Large intestine (tissue), 3 donors: ENCODE measurements around the gene RPL7A. TPM values are rescaled to one million over a fixed set of nuclear protein-coding genes. Genes with fewer than 3 reads are reported as not detected.

Experiments
- DNase-seq, 2 donors: peaks; one replicate each; pipeline versions ENCODE4 v3.0.0 to v3.0.0-alpha.2; 2013
- H3K27ac ChIP-seq: one replicate; pipeline ENCODE4 v1.5.1; 2013; ENCODE audit warnings: low read length
- H3K27me3 ChIP-seq: 2 replicates; pipeline ENCODE4 v1.6.1; 2013; ENCODE audit warnings: low read length; ENCODE audit not compliant: control insufficient read depth, insufficient read depth
- H3K36me3 ChIP-seq: 2 replicates; pipeline ENCODE4 v1.6.1; 2013; ENCODE audit warnings: low read length; ENCODE audit not compliant: control insufficient read depth, insufficient read depth
- H3K4me1 ChIP-seq: one replicate; pipeline ENCODE4 v1.6.1; 2013; ENCODE audit warnings: low read length; ENCODE audit not compliant: control insufficient read depth, insufficient read depth
- H3K4me3 ChIP-seq: one replicate; pipeline ENCODE4 v1.5.1; 2013; ENCODE audit warnings: low read length
- H3K9me3 ChIP-seq: one replicate; pipeline ENCODE4 v1.6.1; 2013; ENCODE audit warnings: mild to moderate bottlenecking, low read depth, low read length, moderate library complexity; ENCODE audit not compliant: control insufficient read depth
- WGBS: methylation state at CpG from one replicate; pipeline ENCODE4 v1.1.5; 2013; ENCODE audit warnings: low lambda C conversion rate; ENCODE audit not compliant: insufficient coverage; 5-methylcytosine and 5-hydroxymethylcytosine counted together
- polyA plus RNA-seq: library from polyadenylated mRNA; unstranded; fragments of 120-200 nt; gene quantifications from one replicate; pipeline ENCODE4 v1.2.1, GENCODE V29; 2013

RPL7A gene
- polyA plus RNA-seq, 1 donor, result 2,688 TPM

DNA sequence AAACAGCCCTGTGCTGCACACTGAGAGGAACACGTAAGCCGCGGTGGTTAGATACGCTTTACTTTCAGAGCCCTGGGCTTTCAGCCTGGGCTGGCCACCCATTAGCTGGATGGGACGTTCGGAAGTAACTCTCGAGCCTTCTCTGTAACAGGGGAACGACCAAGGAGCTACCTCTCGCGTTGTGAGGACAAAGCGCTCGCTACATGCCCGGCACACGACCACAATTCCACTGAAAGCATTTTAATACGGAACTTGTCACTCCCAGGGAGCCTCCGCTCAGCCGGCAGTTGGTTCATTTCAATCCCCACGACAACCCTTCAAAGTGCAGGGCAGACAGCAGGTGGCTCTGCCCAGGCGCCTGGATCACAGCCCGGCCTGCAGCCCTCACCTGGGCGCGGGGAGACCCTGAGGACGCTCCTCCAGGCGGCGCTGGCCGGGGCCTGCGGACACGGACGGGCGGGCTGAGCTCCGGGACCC is 7.9 kb downstream of the RPL7A start:
- H3K27me3 ChIP-seq, result no peaks in the 10 kb centered on the region
- H3K4me3 ChIP-seq, result peak overlapping the region; percentile 67
- H3K4me1 ChIP-seq, result peaks cover 44% of the 10 kb centered on the region
- peaks cover 40% of the 10 kb centered on the region for H3K36me3 ChIP-seq
- H3K9me3 ChIP-seq, result no peaks in the 10 kb centered on the region
- no peak for DNase-seq
- no CpG with 5 or more reads among the region's 31 CpGs for WGBS
- no peak overlapping the region for H3K27ac ChIP-seq

GRCh38 chr9:133356391-133357091 is 8.5 kb downstream of the RPL7A start, which contains the start of the genes SURF1 and SURF2:
Gene SURF1, minus strand, starts transcription at chr9:133356487. Its CDS starts 34 bp downstream, at chr9:133356453.
Gene SURF2, plus strand, starts transcription at chr9:133356550. Its CDS starts 43 bp downstream, at chr9:133356593.
- peak within 1 kb of the TSS; percentile 73 for H3K4me3 ChIP-seq
- peaks cover 40% of the 10 kb centered on the region for H3K36me3 ChIP-seq
- H3K9me3 ChIP-seq, result no peaks in the 10 kb centered on the region
- WGBS, result no CpG with 5 or more reads among the region's 78 CpGs
- H3K27me3 ChIP-seq, result no peaks in the 10 kb centered on the region
- H3K27ac ChIP-seq, result no peak within 1 kb of the TSS
- H3K4me1 ChIP-seq, result peaks cover 48% of the 10 kb centered on the region
- DNase-seq, result peak; percentile 72 to 87

DNA sequence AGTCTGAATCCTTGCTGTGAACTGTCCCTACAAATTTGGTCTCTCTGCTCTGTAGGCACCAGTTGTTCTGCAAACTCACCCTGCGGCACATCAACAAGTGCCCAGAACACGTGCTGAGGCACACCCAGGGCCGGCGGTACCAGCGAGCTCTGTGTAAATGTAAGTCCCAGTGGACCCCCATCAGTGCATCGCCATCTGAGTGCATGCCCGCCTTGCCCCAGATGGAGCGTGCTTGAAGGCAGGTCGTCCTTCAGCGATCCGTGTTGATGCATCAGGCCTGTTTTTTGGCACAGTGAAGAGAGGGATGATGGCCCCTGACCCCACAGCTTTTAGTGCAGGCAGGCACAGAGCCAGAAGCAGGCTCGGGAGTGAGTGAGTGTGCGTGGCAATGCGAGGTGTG is 9.6 kb downstream of the RPL7A start:
- DNase-seq, result no peak
- no CpG with 5 or more reads among the region's 14 CpGs for WGBS
- Histone ChIP-seq H3K27ac (no peak overlapping the region), H3K4me3 (no peak overlapping the region), H3K27me3 (no peaks in the 10 kb centered on the region), H3K36me3 (peaks cover 40% of the 10 kb centered on the region), H3K9me3 (no peaks in the 10 kb centered on the region), H3K4me1 (peaks cover 48% of the 10 kb centered on the region)

GRCh38 chr9:133359399-133360175 is 11.6 kb downstream of the RPL7A start:
- no CpG with 5 or more reads among the region's 20 CpGs for WGBS
- H3K9me3 ChIP-seq, result no peaks in the 10 kb centered on the region
- peaks cover 49% of the 10 kb centered on the region for H3K36me3 ChIP-seq
- H3K27me3 ChIP-seq, result no peaks in the 10 kb centered on the region
- no peak overlapping the region for H3K4me3 ChIP-seq
- peaks cover 48% of the 10 kb centered on the region for H3K4me1 ChIP-seq
- peak in 1 of 2 donors; percentile 35 for DNase-seq
- no peak overlapping the region for H3K27ac ChIP-seq

GRCh38 chr9:133360400-133361393 is 12.7 kb downstream of the RPL7A start:
- H3K4me3 ChIP-seq, result no peak overlapping the region
- H3K27ac ChIP-seq, result no peak overlapping the region
- WGBS, result no CpG with 5 or more reads among the region's 21 CpGs
- H3K4me1 ChIP-seq, result peaks cover 45% of the 10 kb centered on the region
- DNase-seq, result peak in 1 of 2 donors; percentile 48
- H3K9me3 ChIP-seq, result no peaks in the 10 kb centered on the region
- H3K36me3 ChIP-seq, result peaks cover 60% of the 10 kb centered on the region
- no peaks in the 10 kb centered on the region for H3K27me3 ChIP-seq

DNA sequence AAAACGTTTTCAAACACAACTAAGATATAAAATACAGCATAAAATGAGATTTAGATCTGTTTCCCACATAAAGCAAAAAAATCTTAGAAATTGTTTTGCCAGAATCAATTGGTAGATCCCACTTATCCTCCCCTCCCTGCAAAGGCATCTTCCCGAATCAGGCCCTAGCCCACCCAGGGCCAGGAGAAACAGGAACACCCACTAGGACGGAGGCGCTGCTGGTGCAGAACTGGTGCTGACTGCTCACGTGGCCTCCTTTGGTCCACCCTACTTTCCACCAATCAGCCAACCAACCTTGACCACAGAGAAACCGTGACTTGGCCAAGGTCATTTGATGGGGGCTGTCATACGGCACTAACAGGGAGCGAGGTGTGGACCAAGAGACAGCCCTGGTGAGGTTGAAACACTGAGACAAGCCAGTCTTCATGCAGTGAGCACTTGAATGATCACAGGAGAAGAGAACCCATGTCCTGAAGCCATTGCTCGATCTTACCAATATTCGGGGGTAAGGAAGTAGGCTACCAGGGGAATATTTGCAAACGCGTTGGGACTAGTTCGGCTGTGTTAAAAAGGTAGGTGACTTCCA is 13.6 kb downstream of the RPL7A start:
- no peak for DNase-seq
- WGBS, result 100% methylated on average over 1 of the region's 13 CpGs
- Histone ChIP-seq H3K4me3 (no peak overlapping the region), H3K36me3 (peaks cover 69% of the 10 kb centered on the region), H3K27ac (no peak overlapping the region), H3K27me3 (no peaks in the 10 kb centered on the region), H3K9me3 (no peaks in the 10 kb centered on the region), H3K4me1 (peaks cover 53% of the 10 kb centered on the region)

DNA sequence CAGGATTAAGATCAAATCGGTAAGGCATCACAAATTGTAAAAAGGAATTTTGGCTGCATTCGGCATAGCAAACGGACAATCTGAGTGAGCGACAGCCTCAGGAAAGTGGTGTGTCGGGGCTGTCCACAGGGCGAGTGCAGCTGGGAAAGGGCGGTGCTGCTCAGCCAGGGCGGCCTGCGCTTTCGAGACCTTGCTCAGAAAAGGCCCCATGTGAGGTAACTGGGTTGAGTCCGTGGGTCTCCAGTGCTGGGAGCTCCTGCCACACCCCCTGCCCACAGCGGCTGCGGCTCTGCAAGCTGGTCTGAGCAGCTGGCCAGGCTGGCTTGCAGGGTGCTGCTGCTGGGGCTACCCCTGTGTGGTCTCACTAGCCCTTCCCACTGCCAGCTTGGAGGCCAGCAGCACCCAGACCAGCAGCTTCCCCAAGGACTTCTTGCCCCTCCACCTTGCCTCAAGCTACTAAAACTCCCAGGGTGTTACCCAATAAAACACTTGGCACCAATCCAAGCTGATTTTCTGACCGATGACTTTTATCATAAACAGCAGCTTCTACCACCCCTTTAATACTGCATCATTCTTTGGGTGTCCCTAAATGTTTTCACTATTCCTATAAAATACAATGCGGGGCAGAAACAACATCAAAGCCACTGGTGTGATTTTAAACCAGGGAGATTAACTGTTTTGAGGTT is 14.5 kb downstream of the RPL7A start:
- peaks cover 53% of the 10 kb centered on the region for H3K4me1 ChIP-seq
- H3K27ac ChIP-seq, result no peak overlapping the region
- WGBS, result 83% methylated on average over 3 of the region's 15 CpGs
- H3K27me3 ChIP-seq, result no peaks in the 10 kb centered on the region
- H3K36me3 ChIP-seq, result peaks cover 78% of the 10 kb centered on the region
- no peak for DNase-seq
- H3K4me3 ChIP-seq, result no peak overlapping the region
- no peaks in the 10 kb centered on the region for H3K9me3 ChIP-seq

GRCh38 chr9:133366435-133366834 is 18.4 kb downstream of the RPL7A start:
- Histone ChIP-seq H3K27me3 (no peaks in the 10 kb centered on the region), H3K36me3 (peaks cover 83% of the 10 kb centered on the region), H3K4me3 (no peak overlapping the region), H3K9me3 (no peaks in the 10 kb centered on the region), H3K4me1 (peaks cover 56% of the 10 kb centered on the region), H3K27ac (no peak overlapping the region)
- DNase-seq, result no peak
- WGBS, result no CpG with 5 or more reads among the region's 11 CpGs

DNA sequence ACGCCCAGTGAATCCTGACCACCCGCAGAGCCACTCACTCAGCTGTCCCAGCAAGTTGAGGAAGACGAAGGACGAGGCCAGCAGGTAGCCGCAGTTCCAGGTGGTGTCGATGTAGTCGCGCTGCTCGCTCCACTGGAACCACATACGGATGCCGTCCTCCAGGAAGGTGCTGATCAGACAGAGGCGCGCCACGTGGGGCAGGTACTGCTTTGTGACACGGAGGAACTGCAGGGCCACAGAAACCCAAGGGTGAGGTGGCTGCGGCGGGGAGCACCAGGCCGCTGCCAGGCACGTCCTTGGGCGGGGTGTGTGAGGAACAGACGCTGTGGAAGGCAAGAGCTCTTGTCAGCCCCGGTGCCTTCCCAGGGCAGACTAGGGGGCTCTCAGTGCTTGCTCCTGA is 19.2 kb downstream of the RPL7A start:
- Histone ChIP-seq H3K9me3 (no peaks in the 10 kb centered on the region), H3K36me3 (peaks cover 81% of the 10 kb centered on the region), H3K4me1 (peaks cover 64% of the 10 kb centered on the region), H3K27ac (no peak overlapping the region), H3K27me3 (no peaks in the 10 kb centered on the region), H3K4me3 (no peak overlapping the region)
- WGBS, result no CpG with 5 or more reads among the region's 22 CpGs
- DNase-seq, result no peak
